NCI-H1694 treated with DMSO at 0.1 percent for 48 hours (cell line): ENCODE data around the gene TMED10.

Experiments used
- DNase-seq: peaks from one replicate; lab custom pipeline; 2025; lab: John Stamatoyannopoulos, UW

The TMED10 gene

GRCh38 chr14:75084513-75084912 lies 91.9 kb downstream of the TMED10 start:
- DNase-seq, result no peak

GRCh38 chr14:75083271-75083670 lies 93.1 kb downstream of the TMED10 start:
- DNase-seq, result no peak

DNA sequence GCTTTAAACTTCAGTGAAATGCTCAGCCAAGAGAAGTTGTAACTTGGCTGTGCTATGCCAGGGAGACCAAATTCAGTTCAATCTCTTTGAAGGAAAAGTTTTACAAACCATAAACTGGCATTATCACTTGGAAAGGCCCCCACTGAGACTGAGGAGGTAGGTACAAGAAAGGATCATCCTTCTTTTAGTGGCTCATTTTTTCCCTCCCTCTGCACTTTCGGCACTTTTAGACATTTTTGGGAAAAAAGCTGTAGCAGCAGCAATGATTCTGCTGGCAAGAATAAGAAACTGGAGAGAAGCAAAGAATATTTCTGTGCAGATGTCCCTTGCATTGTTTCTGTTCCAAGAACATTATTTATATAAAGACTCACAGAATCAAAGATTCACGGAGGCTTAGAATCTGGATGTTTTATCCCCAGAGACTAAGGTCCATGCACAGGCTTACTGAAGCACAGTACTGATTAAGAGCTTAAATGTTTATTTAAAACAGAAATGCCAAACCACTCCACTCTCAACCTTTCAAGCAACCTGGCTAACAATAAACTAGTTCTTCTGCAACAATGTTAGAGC lies 94.7 kb downstream of the TMED10 start:
- no peak for DNase-seq
